Measurements from ENCODE around the gene PBRM1.

Gene PBRM1

GRCh38 chr3:52670621-52671521, 14.8 kb downstream of the PBRM1 start:
- no peak for DNase-seq (ENCODE audit: low read depth, low spot score)

- DNase-seq (ENCODE audit: low read depth, low spot score) = no peak
Measured at GRCh38 chr3:52663098-52663497, 22.6 kb downstream of the PBRM1 start.

GRCh38 chr3:52660046-52660445, 25.7 kb downstream of the PBRM1 start:
- no peak for DNase-seq (ENCODE audit: low read depth, low spot score)

- no peak for DNase-seq (ENCODE audit: low read depth, low spot score)
Measured at GRCh38 chr3:52655895-52656294, 29.8 kb downstream of the PBRM1 start.

- no peak for DNase-seq (ENCODE audit: low read depth, low spot score)
Measured at GRCh38 chr3:52651592-52651991, 34.1 kb downstream of the PBRM1 start.

GRCh38 chr3:52650439-52650838, 35.3 kb downstream of the PBRM1 start:
- DNase-seq (ENCODE audit: low read depth, low spot score) = no peak

GRCh38 chr3:52649461-52650210, 36.1 kb downstream of the PBRM1 start:
- DNase-seq (ENCODE audit: low read depth, low spot score) = no peak

GRCh38 chr3:52645549-52645948, 40.2 kb downstream of the PBRM1 start:
- DNase-seq (ENCODE audit: low read depth, low spot score) = no peak

- no peak for DNase-seq (ENCODE audit: low read depth, low spot score)
Measured at GRCh38 chr3:52636673-52637072, 49.0 kb downstream of the PBRM1 start.

- DNase-seq (ENCODE audit: low read depth, low spot score) = no peak
Measured at GRCh38 chr3:52633786-52634185, 51.9 kb downstream of the PBRM1 start.

- no peak for DNase-seq (ENCODE audit: low read depth, low spot score)
Measured at GRCh38 chr3:52625041-52625440, 60.7 kb downstream of the PBRM1 start.

GRCh38 chr3:52623234-52623792, 62.4 kb downstream of the PBRM1 start:
- DNase-seq (ENCODE audit: low read depth, low spot score) = no peak

GRCh38 chr3:52620580-52620979, 65.1 kb downstream of the PBRM1 start:
- DNase-seq (ENCODE audit: low read depth, low spot score) = no peak

- no peak for DNase-seq (ENCODE audit: low read depth, low spot score)
Measured at GRCh38 chr3:52615166-52615565, 70.5 kb downstream of the PBRM1 start.

- DNase-seq (ENCODE audit: low read depth, low spot score) = no peak
Measured at GRCh38 chr3:52614689-52615088, 71.0 kb downstream of the PBRM1 start.

- no peak for DNase-seq (ENCODE audit: low read depth, low spot score)
Measured at GRCh38 chr3:52609316-52609815, 76.3 kb downstream of the PBRM1 start.

- DNase-seq (ENCODE audit: low read depth, low spot score) = no peak
Measured at GRCh38 chr3:52608337-52608736, 77.4 kb downstream of the PBRM1 start.

GRCh38 chr3:52606373-52607085, 79.2 kb downstream of the PBRM1 start:
- DNase-seq (ENCODE audit: low read depth, low spot score) = no peak

- no peak for DNase-seq (ENCODE audit: low read depth, low spot score)
Measured at GRCh38 chr3:52600258-52600657, 85.5 kb downstream of the PBRM1 start.

- no peak for DNase-seq (ENCODE audit: low read depth, low spot score)
Measured at GRCh38 chr3:52596658-52597265, 89.0 kb downstream of the PBRM1 start.

- DNase-seq (ENCODE audit: low read depth, low spot score) = no peak
Measured at GRCh38 chr3:52593103-52593502, 92.6 kb downstream of the PBRM1 start.

Data from activated naive CD8-positive, alpha-beta T cell treated with anti-CD3 and anti-CD28 coated beads, Interleukin-2, amount 50 U/mL, for 16 hours (primary cell).